OCI-LY3 (cell line): Measurements from ENCODE around the gene MTCL1.

Source experiments
- CTCF ChIP-seq: fragments of 200-600, 300-600 bp; sonication (generic); IDR thresholded peaks from 2 replicates; pipeline ENCODE4 v1.5.1; 2014; ENCODE audit warnings: antibody characterized with exemption, low read length, low read depth
- EZH2phosphoT487 ChIP-seq: fragments of 200-600 bp; shearing (Covaris generic); IDR thresholded peaks from 2 replicates; pipeline ENCODE4 v1.6.1; 2018; ENCODE audit warnings: antibody characterized with exemption, mixed run types, low read depth

GRCh38 chr18:8785855-8786482, 80.6 kb downstream of the MTCL1 start:
- TF ChIP-seq CTCF (no peak), EZH2phosphoT487 (no peak)
